Islet of Langerhans (tissue), 1 donor: Measurements from ENCODE around the gene TNC.
"Not testable (repeated sequence)": the region's sequence is repeated elsewhere in the genome, so short reads cannot be mapped to it uniquely, and the experiment has no call there.

Experiments used
- FAIRE-seq: peaks from one replicate; lab custom pipeline; 2011; peaks lifted over from hg19 to GRCh38; lab: Jason Lieb, UNC

TNC gene

DNA sequence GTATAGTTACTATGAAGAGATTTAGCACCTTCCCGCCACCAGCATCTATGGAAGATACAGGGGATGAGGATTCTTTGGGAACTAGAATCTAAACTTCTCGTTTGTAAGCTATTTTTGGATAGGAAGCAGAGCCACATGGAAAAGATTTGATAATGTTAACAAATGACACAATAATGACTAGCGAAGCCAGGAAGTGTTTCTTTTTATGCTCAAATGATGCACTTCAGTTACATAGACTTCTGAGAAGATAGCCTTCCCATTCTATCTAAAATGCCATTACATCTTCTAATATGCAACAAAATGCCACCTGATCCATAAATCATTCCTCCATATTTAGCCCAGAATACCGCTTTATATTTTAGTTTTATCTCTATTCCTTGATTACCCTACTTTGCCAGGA lies 17.0 kb upstream of the TNC start:
- FAIRE-seq = no peak

DNA sequence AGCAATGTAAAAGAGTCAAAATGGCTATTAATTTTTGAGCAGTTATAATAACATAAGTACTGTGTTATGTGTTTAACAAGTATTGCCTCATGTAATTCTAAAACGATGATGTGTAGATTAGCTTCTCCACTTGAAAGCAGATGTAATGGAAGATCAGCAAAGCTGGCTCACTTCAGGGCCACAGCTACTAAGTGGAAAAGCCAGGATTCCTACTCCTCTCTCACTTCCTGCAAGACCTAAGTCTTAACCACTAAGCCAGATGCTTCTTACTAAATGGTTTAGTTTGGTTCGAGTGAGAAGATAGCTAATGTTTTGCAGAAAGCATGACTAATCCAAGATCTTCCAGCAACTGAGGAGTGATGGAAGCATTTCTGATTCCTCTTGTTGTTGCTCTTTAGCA lies 15.7 kb upstream of the TNC start:
- FAIRE-seq = no peak

DNA sequence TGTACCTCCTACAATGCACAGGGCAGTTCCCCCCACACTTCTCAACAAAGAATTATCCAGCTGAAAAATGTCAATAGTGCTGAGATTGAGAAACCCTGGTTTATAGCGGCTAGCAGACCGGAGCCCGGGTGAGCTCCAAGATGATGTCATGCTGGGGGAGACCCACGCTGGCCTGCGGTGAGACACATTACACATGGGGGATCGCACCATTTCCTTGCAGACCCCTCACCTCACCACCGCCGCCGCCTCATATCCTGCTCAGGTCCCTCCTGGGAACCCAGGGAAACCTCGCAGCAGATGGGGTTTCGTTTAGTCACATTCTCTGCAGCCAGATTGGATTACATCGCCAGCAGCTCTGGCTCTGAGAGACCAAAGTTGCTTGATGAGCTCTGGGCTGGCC lies 14.7 kb upstream of the TNC start:
- FAIRE-seq = no peak

DNA sequence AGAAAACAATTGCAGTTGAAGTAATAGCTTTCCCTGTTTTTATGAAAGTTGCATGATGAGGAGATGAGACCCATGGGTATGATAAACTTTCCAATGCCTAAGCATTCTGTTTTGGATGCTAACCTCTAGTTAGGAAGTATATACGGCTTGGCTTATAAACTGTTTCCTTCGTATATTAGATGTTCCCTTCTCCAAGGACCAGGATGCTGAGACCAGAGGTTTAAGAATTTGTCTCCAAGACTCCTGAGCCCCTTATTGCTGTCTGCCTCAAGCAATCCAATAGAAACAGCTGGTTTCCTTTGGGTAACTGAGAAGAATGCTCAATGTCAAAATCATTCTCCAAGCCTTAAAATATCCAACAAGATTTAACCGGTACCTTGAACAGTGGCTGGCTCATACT lies 12.2 kb upstream of the TNC start:
- FAIRE-seq = no peak

DNA sequence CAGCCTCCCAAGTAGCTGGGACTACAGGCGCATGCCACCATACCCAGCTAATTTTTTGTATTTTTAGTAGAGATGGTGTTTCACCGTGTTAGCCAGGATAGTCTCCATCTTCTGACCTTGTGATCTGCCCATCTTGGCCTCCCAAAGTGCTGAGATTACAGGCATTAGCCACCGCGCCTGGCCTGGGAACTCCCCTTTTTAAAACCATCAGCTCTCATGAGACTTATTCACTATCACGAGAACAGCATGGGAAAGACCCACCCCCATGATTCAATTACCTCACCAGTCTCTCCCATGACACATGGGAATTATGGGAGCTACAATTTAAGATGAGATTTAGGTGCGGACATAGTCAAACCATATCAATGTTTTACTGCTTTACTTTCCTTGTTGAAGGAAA lies 10.8 kb upstream of the TNC start:
- not testable (repeated sequence) for FAIRE-seq

DNA sequence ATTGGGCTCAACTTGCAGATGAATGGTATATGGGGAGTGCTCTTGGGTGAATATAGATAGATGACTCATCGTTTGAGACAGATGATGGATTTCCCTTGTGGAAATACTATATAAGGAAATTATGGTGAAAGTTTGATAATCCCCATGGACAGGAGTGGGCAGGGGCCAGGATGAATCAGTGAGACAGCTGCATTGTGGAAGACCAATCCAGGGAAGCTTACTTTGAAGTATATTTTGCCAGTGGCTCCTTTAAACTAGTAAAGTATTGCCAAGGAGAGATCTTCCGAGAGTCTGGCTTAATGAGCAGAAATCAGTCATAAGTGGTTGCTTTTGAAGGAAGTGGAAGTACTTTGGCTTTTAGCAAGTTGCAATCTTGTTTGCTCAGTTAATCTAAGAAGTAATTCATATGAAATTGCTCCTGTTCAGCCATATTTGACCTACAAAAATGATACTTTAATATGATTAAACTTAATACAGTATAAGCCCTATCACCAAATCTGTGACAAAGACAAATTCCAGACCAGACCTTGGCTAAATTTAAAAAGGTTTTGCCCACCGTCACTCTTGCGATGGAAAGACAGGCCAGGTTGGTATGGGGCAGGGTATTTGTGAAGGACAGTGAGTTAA lies 9.3 kb upstream of the TNC start:
- FAIRE-seq = no peak

DNA sequence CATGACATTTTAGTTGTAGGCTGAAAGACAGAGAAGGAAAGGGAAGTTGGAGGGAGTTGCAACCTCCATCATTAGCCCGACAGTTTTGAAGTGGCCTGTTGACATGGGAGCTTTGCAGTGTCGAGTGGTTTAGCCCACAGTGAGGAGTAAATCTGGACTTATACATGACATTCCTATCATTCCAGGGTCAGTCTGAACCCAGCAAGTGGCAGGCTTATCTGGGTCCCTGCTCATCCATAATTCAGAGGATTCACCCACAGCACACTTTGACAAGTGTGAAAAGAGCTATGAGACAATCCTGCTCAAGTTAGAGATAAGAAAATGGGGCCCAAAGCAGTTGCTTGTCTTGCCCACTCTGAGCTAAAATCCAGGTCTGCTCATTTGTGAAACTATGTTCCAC lies 8.4 kb upstream of the TNC start:
- FAIRE-seq = no peak

DNA sequence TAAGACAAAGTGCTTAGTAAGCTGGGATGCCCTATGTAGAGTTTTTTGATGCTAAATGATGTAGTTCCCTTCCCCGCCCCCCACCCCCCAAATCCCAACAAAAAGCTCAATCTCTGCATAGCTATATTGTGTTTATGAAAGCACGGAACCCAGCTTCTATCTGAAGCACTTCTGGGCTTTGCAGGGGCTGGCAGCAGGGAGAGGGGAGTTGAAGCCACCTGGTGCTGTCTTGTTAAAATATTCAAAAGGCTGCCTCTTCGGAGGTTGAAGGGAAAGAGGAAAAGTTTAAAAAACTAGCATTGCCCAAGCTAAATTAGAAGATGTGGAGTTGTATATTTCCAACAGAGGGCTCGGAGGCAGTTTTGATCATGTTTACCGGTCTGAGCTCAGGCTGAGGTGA lies 5.0 kb upstream of the TNC start:
- FAIRE-seq = no peak

DNA sequence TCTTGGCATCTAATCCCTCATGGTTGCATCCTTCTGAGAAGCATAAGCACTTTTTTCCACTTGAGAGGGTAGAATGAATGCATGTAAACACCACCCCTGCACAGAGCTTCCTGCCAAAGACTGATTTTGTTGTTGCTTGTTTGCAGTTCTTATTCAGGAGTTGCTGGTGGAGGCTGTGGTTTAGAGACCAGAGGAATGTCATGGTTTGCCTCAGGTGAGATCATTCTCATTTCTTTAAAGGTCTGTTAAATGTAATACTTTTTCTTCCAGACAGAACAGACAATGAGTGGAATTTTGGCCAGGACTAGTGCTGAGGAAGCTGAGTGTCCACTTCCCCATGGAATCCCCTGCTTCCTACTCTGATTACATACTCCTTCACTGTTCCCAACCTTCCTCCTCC lies 3.2 kb upstream of the TNC start:
- no peak for FAIRE-seq

DNA sequence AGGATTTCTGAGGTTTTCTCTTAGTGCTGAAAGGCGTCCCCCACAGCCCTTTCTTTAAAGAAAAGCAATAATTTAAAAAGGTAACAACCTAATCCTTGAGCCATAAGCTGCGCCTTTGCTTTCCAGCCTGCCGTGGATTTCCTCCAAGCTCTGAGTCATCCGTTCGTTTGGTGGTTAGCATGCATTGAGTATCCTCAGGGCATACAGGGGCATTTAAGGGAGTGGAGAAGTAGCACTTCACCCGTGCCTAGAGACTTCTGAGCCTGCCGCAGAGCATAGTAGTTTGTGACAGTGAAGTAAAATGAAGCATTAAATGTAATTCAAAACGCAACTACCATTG lies 892 bp upstream of the TNC start:
- FAIRE-seq = no peak

DNA sequence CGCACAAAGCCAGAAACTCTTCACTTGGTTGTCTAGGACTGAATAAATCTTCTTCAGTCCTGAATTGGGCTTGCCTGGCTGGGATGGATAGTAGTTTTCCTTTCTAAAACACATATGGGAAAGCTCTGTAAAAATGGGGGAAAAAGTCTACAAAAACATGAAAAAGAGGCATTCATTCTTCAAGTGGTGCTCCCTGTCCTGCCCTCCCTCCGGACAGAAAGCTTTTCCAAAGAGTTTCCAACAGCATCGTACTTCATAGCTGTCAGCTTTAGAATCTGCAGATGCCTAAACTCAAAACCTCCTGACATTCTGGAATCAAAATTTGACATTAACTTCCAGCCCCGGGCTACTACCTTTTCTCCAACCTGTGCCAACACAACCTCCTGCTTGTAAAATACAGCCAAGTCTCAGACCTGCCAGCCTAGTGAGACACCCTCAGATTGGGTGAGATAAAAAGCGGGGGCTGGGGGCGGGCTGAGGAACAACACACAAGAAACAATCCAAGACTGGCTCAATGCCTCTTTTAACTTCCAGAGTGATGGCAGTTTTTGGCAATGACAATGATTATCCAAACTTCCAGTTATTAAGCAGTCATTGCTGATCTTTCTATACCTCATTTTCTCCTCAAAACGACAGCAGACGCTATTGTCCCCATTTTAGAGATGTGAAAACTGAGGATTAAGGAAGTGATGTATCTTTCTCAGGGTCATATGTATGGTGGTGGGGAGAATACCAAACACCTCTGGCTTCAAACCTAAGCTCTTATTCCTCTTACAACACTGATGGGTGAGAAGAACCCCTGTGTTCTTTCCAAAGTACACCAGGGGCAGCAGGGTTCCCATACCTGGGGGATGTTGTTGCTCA lies 1.3 kb downstream of the TNC start:
- FAIRE-seq = no peak

DNA sequence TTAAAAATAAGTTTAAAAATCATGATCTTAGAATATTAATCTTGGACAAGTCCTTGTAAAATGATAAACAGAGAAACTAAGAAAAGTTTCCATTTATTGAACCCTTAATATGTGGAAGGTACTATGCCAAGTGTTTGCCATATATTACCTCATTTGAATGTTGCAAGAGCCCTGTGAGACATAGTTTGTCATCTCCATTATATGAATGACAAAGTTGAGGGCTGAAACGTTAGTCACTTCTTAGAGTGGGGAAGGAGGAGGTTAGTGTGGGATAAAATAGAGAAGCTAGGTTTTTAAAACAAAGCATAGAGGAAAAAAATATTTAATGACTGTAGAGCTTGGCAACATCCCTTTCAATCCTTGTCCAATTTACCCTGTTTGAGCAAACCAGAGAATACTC lies 2.0 kb downstream of the TNC start:
- no peak for FAIRE-seq

DNA sequence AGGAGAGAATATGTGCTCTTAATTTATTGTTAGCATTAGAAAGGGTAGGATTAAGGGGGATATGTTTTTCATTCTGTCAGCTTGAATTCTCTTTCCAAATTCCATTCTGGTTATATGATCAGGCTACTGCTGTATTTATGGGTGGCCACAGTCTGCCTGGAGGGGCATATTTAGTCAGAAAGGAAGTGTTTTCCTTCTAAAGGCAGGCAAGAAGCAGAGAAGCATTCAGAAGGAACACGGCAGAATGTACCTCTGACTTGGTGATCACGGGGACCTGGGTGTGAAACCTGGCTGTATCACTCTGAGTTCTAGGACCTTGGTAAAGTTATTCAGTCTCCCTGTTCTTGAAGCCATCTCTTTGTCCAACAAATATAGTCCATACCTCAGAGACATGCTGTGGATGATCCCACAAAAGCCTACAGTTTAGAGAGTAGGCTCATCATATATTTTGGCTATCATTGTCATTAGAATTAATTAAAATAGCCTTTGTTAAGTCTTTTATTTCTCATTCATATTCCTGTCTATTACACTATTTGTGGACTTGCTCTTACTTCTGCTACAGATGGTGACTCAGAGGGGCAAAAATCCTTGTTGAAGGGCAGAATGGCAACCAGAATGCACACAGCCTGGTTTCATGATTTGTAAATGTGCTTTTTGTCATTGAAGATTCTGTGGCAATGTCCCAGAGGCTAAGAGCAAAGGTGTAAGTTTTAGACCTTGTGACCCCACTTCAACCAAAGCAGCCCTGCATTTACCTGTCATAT lies 2.7 kb downstream of the TNC start:
- FAIRE-seq = no peak

DNA sequence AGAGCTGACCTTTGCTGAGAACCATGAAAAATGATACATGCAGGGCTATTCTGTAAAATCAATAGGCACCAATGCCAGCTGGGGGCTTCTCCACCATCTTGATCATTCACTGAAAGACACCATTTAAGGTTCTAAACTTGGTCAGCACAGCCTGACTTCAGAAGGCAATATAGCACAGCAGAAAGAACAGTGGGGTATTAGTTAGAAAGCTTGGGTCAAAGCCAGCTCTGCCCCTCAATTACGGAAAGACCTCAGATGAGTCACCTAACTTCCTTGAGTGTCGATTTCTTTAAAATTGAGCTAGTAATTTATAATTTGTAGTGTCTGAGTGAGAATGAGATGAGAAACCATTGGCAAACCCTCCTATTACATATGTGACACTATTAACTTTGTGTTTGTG lies 3.4 kb downstream of the TNC start:
- no peak for FAIRE-seq

DNA sequence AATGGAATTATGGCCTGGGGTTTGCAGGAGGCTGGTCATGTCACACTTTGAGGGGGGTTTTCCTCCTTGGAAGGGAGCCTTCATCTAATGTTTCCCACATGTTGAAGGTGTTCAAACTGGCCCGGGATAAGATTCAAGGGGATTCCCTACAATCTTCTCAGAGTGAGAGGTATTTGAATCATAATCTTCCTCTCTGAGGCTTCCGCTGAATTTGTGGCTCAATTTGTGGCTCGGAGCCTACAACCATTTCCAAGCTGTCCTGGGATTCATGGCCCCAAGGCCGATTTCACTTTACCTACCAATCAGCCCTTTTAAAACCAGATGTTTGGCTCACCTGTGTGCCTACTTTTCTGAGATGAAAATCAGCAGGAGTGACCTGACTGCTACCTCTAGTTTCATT lies 3.9 kb downstream of the TNC start:
- no peak for FAIRE-seq

DNA sequence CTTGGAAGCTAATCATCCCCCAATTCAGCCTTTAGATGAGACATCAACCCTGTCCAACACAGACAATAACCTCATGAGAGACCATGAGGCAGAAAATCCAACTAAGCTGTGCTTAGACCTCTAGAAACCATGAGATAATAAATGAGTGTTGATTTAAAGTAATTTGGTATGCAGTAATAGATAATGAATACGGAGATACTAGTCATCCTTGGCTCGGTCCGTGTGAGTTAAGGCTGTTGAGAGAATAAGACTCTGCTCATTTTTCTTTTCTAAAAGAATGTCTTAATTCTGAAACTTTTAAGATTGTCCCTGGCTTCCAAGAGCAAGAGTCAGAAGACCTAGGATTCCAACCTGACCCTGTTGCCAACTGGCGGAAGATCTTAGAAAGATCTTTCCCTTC lies 6.1 kb downstream of the TNC start:
- FAIRE-seq = no peak

DNA sequence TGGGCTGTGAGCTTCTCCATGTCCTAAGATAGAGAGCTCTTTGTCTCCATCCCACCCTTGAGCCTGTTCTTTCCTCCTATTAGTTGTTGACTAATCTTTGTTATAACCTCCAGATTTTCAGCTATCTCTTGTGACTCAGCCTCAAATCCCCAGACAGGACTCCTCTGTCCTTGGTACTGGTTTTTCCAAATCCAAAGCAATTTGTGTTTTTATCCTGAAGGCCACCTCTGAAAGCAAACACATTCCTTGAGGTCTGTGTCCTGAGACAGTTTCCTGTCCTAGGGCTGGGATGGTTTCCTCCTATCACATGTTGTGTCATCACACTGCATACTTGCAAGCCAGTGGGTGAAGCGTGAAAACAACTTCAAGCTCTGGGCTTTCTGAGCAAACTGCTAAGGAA lies 8.5 kb downstream of the TNC start:
- no peak for FAIRE-seq

DNA sequence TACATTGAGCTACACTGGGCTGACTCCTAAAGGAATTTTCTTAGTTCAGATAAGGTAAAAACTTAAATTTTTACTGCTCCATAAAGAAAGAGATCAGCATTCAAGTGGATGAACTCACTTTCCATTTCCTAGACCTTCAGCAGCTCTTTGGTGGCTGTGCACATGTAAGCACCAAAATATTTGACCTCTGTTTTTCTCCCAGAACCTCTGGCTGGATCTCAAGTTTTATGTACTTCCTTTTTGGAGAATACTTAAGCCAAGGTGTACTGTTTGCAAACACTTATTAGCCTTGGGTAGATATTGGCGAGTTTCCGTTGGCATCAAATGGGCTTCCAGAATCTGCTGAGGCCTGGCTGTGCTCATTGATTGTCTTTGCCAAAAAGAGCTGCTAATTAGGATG lies 10.3 kb downstream of the TNC start:
- no peak for FAIRE-seq

DNA sequence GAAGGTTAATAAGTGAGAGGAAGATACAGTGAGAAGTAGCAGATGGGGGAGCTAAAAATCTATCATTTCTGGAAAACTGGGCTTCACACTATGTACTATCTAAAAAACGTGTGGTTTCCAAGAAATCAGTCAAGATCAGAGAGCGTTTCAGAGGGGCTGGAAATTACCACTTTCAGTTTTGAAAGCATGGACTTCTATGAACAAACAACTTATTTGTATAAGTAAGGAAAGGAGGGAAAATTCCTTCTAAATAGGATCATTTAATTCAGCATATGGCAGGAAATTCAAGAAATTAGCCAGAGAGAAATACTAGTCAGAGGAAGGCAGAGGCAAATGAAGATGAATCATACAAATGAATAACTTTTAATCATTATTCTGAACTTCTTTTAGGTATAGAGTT lies 11.3 kb downstream of the TNC start:
- no peak for FAIRE-seq

DNA sequence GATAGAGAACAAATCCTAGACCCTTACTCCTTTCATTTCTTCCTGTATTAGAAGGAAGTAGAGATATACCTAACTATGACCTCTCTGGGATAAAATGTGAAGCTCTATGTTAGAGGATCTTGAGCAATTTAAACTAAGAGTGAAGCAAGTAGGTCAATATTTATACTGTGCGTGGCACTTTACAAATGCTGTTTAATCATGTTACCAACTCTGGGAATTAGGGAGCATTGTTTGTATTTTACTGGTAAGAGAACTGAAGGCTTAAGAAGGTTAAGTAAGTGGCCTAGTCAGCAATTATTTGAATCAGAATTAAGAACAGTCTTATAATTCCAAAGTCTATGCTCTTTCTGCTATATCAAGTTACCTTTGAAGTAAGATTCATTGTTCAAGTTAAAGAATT lies 12.0 kb downstream of the TNC start:
- peak; percentile 30 for FAIRE-seq

DNA sequence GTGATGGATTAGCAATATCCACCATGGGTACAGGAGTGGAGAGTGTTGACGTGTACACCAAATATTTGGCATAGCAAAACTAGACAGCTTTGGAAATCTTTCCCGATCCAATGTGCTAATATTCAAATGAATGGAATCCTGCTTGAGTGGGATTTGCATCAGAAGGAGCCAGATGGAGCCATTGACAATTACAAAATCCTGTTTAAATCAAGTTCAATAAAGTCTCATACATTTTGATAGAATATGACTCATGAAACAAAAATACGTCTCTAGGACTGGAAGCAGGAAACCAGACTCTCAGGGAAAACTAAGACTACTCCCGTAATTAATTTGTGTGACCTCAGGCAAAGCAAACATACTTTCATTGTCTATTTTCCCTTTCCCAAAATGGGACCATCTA lies 13.0 kb downstream of the TNC start:
- no peak for FAIRE-seq

DNA sequence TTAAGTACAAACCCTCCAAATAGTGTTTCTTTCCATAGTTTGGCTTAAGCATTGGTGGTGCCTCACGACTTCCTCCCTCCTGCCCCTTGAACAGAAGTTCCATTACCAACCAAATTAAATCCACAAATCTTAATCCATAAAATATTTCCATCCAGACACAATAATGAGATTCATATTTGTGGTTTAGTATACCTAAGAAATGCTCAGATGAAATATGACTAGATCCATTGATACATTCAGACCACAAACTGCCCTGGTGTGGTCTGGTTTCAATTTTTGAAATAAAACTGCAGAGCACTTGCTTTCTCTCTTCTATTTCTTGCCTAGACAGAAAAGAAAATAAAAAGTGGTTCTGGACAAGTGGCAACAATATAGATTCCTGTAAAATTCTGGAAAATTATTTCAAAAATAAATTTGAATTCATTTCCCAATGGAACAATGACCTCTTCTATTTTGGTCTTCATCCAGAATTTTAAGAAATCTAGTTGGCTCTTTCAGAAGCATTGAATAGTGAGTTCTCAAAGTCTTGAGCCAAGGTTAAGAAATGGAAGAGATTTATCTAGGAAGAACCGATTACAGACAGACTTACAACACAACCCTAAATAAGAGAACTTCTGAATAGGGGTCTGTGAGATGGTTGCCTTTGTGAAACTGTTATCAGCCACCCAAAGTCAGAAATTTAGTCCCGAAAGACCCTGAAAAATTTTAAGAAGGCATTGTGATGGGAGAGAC lies 14.0 kb downstream of the TNC start:
- FAIRE-seq = no peak

DNA sequence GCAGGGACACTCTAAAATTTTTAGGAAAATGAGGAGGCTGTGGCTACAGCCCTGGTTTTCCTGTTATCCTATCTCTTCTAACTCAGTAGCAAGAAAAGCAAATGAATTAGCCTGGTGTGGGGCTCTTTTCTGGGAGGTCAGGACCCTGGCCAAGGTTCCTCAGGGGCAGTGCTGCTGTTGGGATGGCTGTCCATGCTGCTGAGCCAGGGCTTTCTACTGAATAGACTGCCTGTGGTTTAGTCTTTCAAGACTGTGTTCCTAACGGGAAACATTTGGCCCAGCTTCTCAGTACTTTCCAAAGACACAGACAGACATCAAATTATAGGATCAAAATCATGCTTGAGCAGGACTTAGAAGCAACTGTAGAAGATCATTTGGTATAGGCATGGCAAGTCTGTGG lies 18.1 kb downstream of the TNC start:
- FAIRE-seq = no peak
